Tibial nerve (tissue), 4 donors: Measurements from ENCODE around the gene NKAIN2.
"Not testable (repeated sequence)": the region's sequence is repeated elsewhere in the genome, so short reads cannot be mapped to it uniquely, and the experiment has no call there.

Experiments used
- CTCF ChIP-seq, 5 experiments: fragments of 200-600 bp in 3 of 5; fragments of 450-650 bp in 2 of 5; sonication (generic) in 3 of 5; IDR thresholded peaks; one replicate each; pipeline ENCODE4 v1.5.1; 2016 to 2019; ENCODE audit warnings: antibody characterized with exemption in 5 of 5, mild to moderate bottlenecking in 3 of 5, moderate library complexity in 2 of 5
- EP300 ChIP-seq, 2 donors: sonication (generic); formaldehyde crosslinking; IDR thresholded peaks; one replicate each; pipeline ENCODE4 v1.6.1; 2017; ENCODE audit warnings: antibody characterized with exemption in 2 of 2, mild to moderate bottlenecking in 1 of 2

- TF ChIP-seq EP300, CTCF (IDR thresholded peaks at IDR 0.05): not testable (repeated sequence)
Measured at GRCh38 chr6:124737804-124738203, 934.1 kb downstream of the NKAIN2 start.
